Ascending aorta (tissue), 2 donors: ENCODE data around the gene ERP44. TPM values are rescaled to one million over a fixed set of nuclear protein-coding genes. Genes with fewer than 3 reads are reported as not detected.

Source experiments
- DNase-seq, 2 donors: peaks; one replicate each; pipeline ENCODE4 v3.0.0-alpha.2; 2019; ENCODE audit warnings: low spot score in 2 of 2
- H3K27ac ChIP-seq, 2 donors: fragments of 200-600 bp; sonication (generic); one replicate each; pipeline ENCODE4 v1.5.1; 2016 to 2017; ENCODE audit warnings: mild to moderate bottlenecking in 1 of 2
- H3K27me3 ChIP-seq: fragments of 200-600 bp; sonication (generic); one replicate; pipeline ENCODE4 v1.5.1; 2017
- H3K36me3 ChIP-seq, 2 donors: fragments of 200-600 bp; sonication (generic); one replicate each; pipeline ENCODE4 v1.5.1; 2016
- H3K4me1 ChIP-seq, 2 donors: fragments of 200-600 bp; sonication (generic); one replicate each; pipeline ENCODE4 v1.5.1; 2016 to 2017; ENCODE audit warnings: mild to moderate bottlenecking in 1 of 2
- H3K4me3 ChIP-seq, 2 donors: fragments of 200-600 bp; sonication (generic); one replicate each; pipeline ENCODE4 v1.5.1; 2016 to 2017; ENCODE audit warnings: mild to moderate bottlenecking in 1 of 2
- H3K9me3 ChIP-seq, 2 donors: fragments of 200-600 bp; sonication (generic); one replicate each; pipeline ENCODE4 v1.5.1; 2016
- CTCF ChIP-seq, 3 experiments: fragments of 200-600 bp in 2 of 3; fragments of 450-650 bp in 1 of 3; sonication (generic) in 2 of 3; IDR thresholded peaks; one replicate each; pipeline ENCODE4 v1.5.1; 2016 to 2019; ENCODE audit warnings: antibody characterized with exemption in 3 of 3, mild to moderate bottlenecking in 1 of 3, moderate library complexity in 1 of 3
- intact Hi-C: fragments of 100-400 bp; cut with DNase I; formaldehyde crosslinking; loops from one replicate; pipeline ENCODE4 v1.15.1; 2023
- total RNA-seq: library from RNA; depleted of rRNA; stranded (reverse); fragments of >200 nt; gene quantifications from one replicate; pipeline ENCODE4 v1.1.0, GENCODE V29; 2016

ERP44 gene
- total RNA-seq, 1 donor from 2014 or later, result 10.7 TPM

- H3K4me1 ChIP-seq, result no peaks in the 10 kb centered on the region
- H3K27ac ChIP-seq, result no peak overlapping the region
- H3K4me3 ChIP-seq, result no peak overlapping the region
- H3K36me3 ChIP-seq, result peaks cover 0 to 12% of the 10 kb centered on the region in 2 donors
- intact Hi-C loops, result no loop called here
- no peaks in the 10 kb centered on the region for H3K27me3 ChIP-seq
- DNase-seq, result no peak
- H3K9me3 ChIP-seq, result no peaks in the 10 kb centered on the region
- no peak for TF ChIP-seq CTCF (IDR thresholded peaks at IDR 0.05)
These were observed 121.6 kb downstream of the ERP44 start for GRCh38 chr9:99977033-99977792.

GRCh38 chr9:99973455-99973854, 125.3 kb downstream of the ERP44 start:
- peaks cover 0 to 30% of the 10 kb centered on the region in 2 donors for H3K36me3 ChIP-seq
- intact Hi-C loops, result no loop called here

GRCh38 chr9:99971410-99971809, 127.4 kb downstream of the ERP44 start:
- no peak for TF ChIP-seq CTCF (IDR thresholded peaks at IDR 0.05)
- intact Hi-C loops, result no loop called here
- H3K9me3 ChIP-seq, result no peaks in the 10 kb centered on the region
- no peak for DNase-seq
- H3K4me1 ChIP-seq, result no peaks in the 10 kb centered on the region
- no peak overlapping the region for H3K4me3 ChIP-seq
- H3K27me3 ChIP-seq, result no peaks in the 10 kb centered on the region
- no peak overlapping the region for H3K27ac ChIP-seq
- H3K36me3 ChIP-seq, result peaks cover 0 to 28% of the 10 kb centered on the region in 2 donors

More at GRCh38 chr9:99973455-99973854, 125.3 kb downstream of the ERP44 start:
- TF ChIP-seq CTCF (IDR thresholded peaks at IDR 0.05), result no peak
- DNase-seq, result no peak
- no peaks in the 10 kb centered on the region for H3K27me3 ChIP-seq
- H3K27ac ChIP-seq, result no peak overlapping the region
- no peaks in the 10 kb centered on the region for H3K9me3 ChIP-seq
- H3K4me1 ChIP-seq, result no peaks in the 10 kb centered on the region
- H3K4me3 ChIP-seq, result no peak overlapping the region

GRCh38 chr9:99970481-99970880, 128.3 kb downstream of the ERP44 start:
- intact Hi-C loops, result no loop called here
- TF ChIP-seq CTCF (IDR thresholded peaks at IDR 0.05), result no peak
- no peaks in the 10 kb centered on the region for H3K9me3 ChIP-seq

GRCh38 chr9:99967457-99967856, 131.3 kb downstream of the ERP44 start:
- no peak for DNase-seq
- Histone ChIP-seq H3K4me3 (no peak overlapping the region), H3K4me1 (no peaks in the 10 kb centered on the region), H3K9me3 (no peaks in the 10 kb centered on the region), H3K36me3 (peaks cover 0 to 24% of the 10 kb centered on the region in 2 donors), H3K27ac (no peak overlapping the region), H3K27me3 (no peaks in the 10 kb centered on the region)
- intact Hi-C loops, result no loop called here
- no peak for TF ChIP-seq CTCF (IDR thresholded peaks at IDR 0.05)

More at GRCh38 chr9:99970481-99970880, 128.3 kb downstream of the ERP44 start:
- no peaks in the 10 kb centered on the region for H3K4me1 ChIP-seq
- no peak overlapping the region for H3K4me3 ChIP-seq
- peaks cover 0 to 25% of the 10 kb centered on the region in 2 donors for H3K36me3 ChIP-seq
- no peaks in the 10 kb centered on the region for H3K27me3 ChIP-seq
- no peak overlapping the region for H3K27ac ChIP-seq
- DNase-seq, result no peak
